T-cell (primary cell): ENCODE data around the gene TSPAN2. TPM values are rescaled to one million over a fixed set of nuclear protein-coding genes. Genes with fewer than 3 reads are reported as not detected.

Experiments used
- ATAC-seq, 4 experiments: fragments of 200-7000 bp in 3 of 4; fragments of 150-1000 bp in 1 of 4; cut with Tn5 transposase; replicated peaks in 1 of 4; 1 replicate in 3 of 4; 2 replicates in 1 of 4; pipeline ENCODE4 v1.10.0; 2021; ENCODE audit warnings: moderate library complexity in 3 of 4, mild to moderate bottlenecking in 2 of 4, moderate number of reproducible peaks in 1 of 4
- CTCF ChIA-PET, 2 donors: fragments of 300-600 bp; sonication (Branson Sonifier 250); formaldehyde crosslinking; loops; one replicate each; lab custom pipeline; 2022; ENCODE audit warnings: antibody characterized with exemption in 2 of 2; lab: Charles Lee
- POLR2A ChIA-PET, 2 donors: fragments of 300-600 bp; sonication (Branson Sonifier 250); formaldehyde crosslinking; loops; one replicate each; lab custom pipeline; 2022; ENCODE audit warnings: antibody characterized with exemption in 2 of 2; lab: Charles Lee
- DNase-seq, 35 experiments: peaks; one replicate each; pipeline versions ENCODE4 v3.0.0 to v3.0.0-alpha.2; 2013 to 2023
- H3K27ac ChIP-seq: one replicate; pipeline ENCODE4 v1.5.1; 2013; ENCODE audit warnings: low read length
- H3K27me3 ChIP-seq, 2 experiments: replicated peaks in 1 of 2; 1 replicate in 1 of 2; 2 replicates in 1 of 2; pipeline versions ENCODE4 v1.6.1 to v1.7.0; 2013; ENCODE audit warnings: low read length in 1 of 2, mixed read lengths in 1 of 2; ENCODE audit not compliant: control insufficient read depth in 2 of 2, insufficient read depth in 2 of 2; ENCODE audit errors: extremely low read depth in 1 of 2
- H3K36me3 ChIP-seq, 2 donors: 1 replicate in 1 of 2; 2 replicates in 1 of 2; pipeline versions ENCODE4 v1.6.1 to v1.7.0; 2013; ENCODE audit warnings: low read length in 1 of 2; ENCODE audit not compliant: control insufficient read depth in 2 of 2, insufficient read depth in 1 of 2; ENCODE audit errors: extremely low read depth in 1 of 2
- H3K4me1 ChIP-seq, 2 experiments: 1 replicate in 1 of 2; 2 replicates in 1 of 2; pipeline versions ENCODE4 v1.6.1 to v1.7.0; 2013; ENCODE audit warnings: low read length in 2 of 2, mixed read lengths in 1 of 2; ENCODE audit not compliant: insufficient read depth in 2 of 2, control insufficient read depth in 1 of 2; ENCODE audit errors: extremely low read depth in 1 of 2
- H3K4me3 ChIP-seq, 2 donors: 1 replicate in 1 of 2; 2 replicates in 1 of 2; pipeline versions ENCODE4 v1.5.1 to v1.7.0; 2013; ENCODE audit warnings: mild to moderate bottlenecking in 2 of 2, low read length in 1 of 2, moderate library complexity in 1 of 2; ENCODE audit not compliant: control insufficient read depth in 1 of 2; ENCODE audit errors: extremely low read depth in 1 of 2
- H3K9me3 ChIP-seq: 2 replicates; pipeline ENCODE4 v1.7.0; 2013
- H3K27ac Mint-ChIP-seq, 2 donors: one replicate each; pipeline ENCODE4 v1.8.0; 2020 to 2021; ENCODE audit warnings: mild to moderate bottlenecking in 2 of 2, mixed read lengths in 2 of 2
- H3K27me3 Mint-ChIP-seq, 2 donors: one replicate each; pipeline ENCODE4 v1.8.0; 2021 to 2022; ENCODE audit warnings: mixed read lengths in 2 of 2
- H3K36me3 Mint-ChIP-seq: one replicate; pipeline ENCODE4 v1.8.0; 2021; ENCODE audit warnings: mixed read lengths
- H3K4me1 Mint-ChIP-seq, 3 donors: one replicate each; pipeline ENCODE4 v1.8.0; 2020 to 2022; ENCODE audit warnings: mixed read lengths in 3 of 3, mild to moderate bottlenecking in 1 of 3
- H3K4me3 Mint-ChIP-seq, 3 donors: one replicate each; pipeline ENCODE4 v1.8.0; 2020 to 2022; ENCODE audit warnings: mild to moderate bottlenecking in 3 of 3, mixed read lengths in 3 of 3, moderate library complexity in 3 of 3
- H3K9me3 Mint-ChIP-seq, 3 donors: one replicate each; pipeline ENCODE4 v1.8.0; 2020 to 2022; ENCODE audit warnings: mixed read lengths in 3 of 3
- WGBS: methylation state at CpG from one replicate; pipeline ENCODE4 v1.1.5; 2013; ENCODE audit warnings: missing lambda C conversion rate; ENCODE audit not compliant: insufficient coverage; 5-methylcytosine and 5-hydroxymethylcytosine counted together
- total RNA-seq, 35 experiments: library from RNA in 6 of 35; stranded (reverse) in 6 of 35; fragments of 120-200 nt in 1 of 35; gene quantifications; one replicate each; pipeline versions ENCODE4 v1.2.1 to v1.2.4 and lab custom pipeline; 2013 to 2026

Gene TSPAN2
- total RNA-seq: 1 to 10 TPM; 2.1 to 8.7 (median 4.0) TPM
- total RNA-seq (2013): 11.8 TPM
- total RNA-seq (lab: John Stamatoyannopoulos, UW): 0.08 to 39.6 (median 6.7) reads per million in 29 experiments

DNA sequence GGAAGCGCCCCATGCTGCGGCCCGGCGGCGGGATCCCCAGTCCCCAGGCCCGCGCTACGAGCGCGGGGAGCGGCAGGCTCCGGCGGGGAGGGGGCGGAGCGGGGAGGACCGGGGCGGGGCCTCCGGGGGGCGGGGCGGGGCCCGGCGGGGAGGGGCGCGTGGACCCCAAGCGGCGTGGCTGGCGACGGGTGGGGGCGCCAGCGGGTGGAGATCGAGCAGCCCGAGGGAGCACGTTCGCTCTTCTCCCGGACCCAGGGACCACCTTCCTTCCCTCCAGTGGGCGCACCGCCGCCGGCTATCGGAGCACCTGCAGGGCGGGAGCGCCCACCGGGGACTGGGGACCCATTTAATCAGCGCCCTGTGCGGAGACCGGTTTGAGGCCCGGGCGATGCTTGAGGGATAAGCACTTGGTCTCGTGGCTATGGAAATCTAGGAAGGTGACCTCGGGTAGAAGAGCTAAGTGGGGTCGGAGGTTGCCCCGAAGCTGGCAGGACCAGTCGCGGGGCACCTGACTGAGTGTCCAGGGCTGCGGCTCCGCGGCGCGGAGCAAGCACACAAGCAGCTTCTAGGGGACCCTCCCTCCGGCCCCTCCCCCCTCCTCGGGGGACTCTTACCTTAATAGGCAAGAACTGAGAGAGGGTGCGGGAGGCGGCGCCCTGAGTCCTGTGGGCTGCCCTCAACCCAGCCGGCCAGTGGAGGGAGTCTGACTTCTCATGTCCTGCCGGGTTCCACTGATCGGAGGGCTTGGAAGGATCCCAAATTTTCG lies at the start of gene TSPAN2:
TSS of gene TSPAN2 (minus strand) at position 84 of the 766 bp plus-strand sequence. CDS start at position 13, 71 bp downstream.
- CTCF ChIA-PET: interaction anchor here in 1 of 2 donors (0.6 to 1.0 kb wide), 2 partner anchors 9 to 20 kb away, joined by 3 read pairs; no protein-coding TSS in a partner anchor
- WGBS: 2% methylated on average over 42 of the region's 68 CpGs
- peak within 1 kb of the TSS; percentile 77 to 83 (median 81) for H3K4me3 Mint-ChIP-seq
- peak; percentile 8 to 68 (median 49) for DNase-seq
- peaks cover 37 to 52% (median 42%) of the 10 kb centered on the region in 3 donors for H3K4me1 Mint-ChIP-seq
- Histone ChIP-seq H3K36me3 (no peaks in the 10 kb centered on the region), H3K9me3 (no peaks in the 10 kb centered on the region), H3K27ac (peak within 1 kb of the TSS; percentile 54), H3K27me3 (peaks cover 0 to 2% of the 10 kb centered on the region in 2 experiments), H3K4me1 (peaks cover 10 to 42% of the 10 kb centered on the region in 2 experiments), H3K4me3 (peak within 1 kb of the TSS; percentile 69 to 89)
- peaks cover 0 to 4% of the 10 kb centered on the region in 2 donors for H3K27me3 Mint-ChIP-seq
- POLR2A ChIA-PET: interaction anchor here in 1 of 2 donors (1.9 kb wide), 1 partner anchor 10 kb away, joined by 7 read pairs; no protein-coding TSS in a partner anchor
- ATAC-seq: peak; percentile 84 to 93 (median 88)
- peak within 1 kb of the TSS; percentile 17 to 71 for H3K27ac Mint-ChIP-seq
- no peaks in the 10 kb centered on the region for H3K36me3 Mint-ChIP-seq
- H3K9me3 Mint-ChIP-seq: no peaks in the 10 kb centered on the region

DNA sequence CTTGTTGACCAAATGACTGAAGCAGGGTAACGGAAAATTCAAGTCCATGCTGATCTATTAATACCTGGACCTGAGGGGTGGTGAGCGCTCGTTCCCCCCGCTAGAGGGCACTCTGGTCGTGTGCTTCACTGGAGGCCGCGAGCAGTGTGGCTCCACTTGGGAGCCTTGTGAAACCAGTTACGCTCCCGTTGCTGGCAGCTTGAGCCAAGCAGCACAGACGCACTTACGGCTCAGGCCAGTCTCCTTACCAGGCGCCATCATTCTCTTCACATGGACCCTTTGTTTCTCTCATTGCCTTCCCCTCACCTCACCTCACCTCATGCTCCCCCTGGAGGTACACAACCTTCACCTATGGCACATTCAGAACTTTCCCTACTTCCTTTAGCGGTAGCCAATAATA lies 49.7 kb upstream of the TSPAN2 start:
- ATAC-seq: peak; percentile 81 to 88 (median 86)
- CTCF ChIA-PET: interaction anchor here (0.5 to 2.7 kb wide), 5 partner anchors 10 to 881 kb away, joined by 4 to 10 read pairs (median 4); no protein-coding TSS in a partner anchor
- 4% methylated on average over 12 of the region's 13 CpGs for WGBS

DNA sequence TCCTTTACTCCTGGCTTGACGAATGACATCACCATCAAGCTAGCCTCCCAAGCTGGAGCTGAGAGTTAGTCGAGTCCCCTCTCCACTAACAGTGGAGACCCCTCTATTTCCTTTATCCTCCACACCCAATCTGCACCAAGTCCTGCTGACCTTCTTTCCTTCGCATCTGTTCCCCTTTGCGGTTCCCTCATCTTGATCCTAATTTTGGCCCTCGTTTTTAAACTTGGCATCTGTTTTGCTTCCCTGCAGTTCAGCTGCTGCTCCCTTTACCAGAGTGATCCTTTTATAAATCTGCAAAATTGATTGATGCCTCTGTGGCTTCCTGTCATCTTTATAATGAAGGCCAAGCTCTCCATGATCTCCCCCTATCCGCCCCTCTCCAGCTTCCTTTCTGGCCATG lies 49.0 kb upstream of the TSPAN2 start:
- Histone ChIP-seq H3K9me3 (no peaks in the 10 kb centered on the region), H3K36me3 (no peaks in the 10 kb centered on the region), H3K27ac (no peak overlapping the region), H3K4me3 (no peak overlapping the region), H3K27me3 (peaks cover 0 to 17% of the 10 kb centered on the region in 2 experiments), H3K4me1 (peaks cover 0 to 2% of the 10 kb centered on the region in 2 experiments)
- CTCF ChIA-PET: interaction anchor here (0.6 to 2.7 kb wide), 10 partner anchors 10 to 1317 kb away, joined by 3 to 10 read pairs (median 4); no protein-coding TSS in a partner anchor
- 58% methylated on average over 5 of the region's 6 CpGs for WGBS
- Mint-ChIP-seq H3K9me3 (no peaks in the 10 kb centered on the region), H3K4me1 (peaks cover 0 to 5% (median 4%) of the 10 kb centered on the region in 3 donors), H3K27me3 (peaks cover 22 to 36% of the 10 kb centered on the region in 2 donors), H3K27ac (no peak overlapping the region), H3K4me3 (no peak overlapping the region), H3K36me3 (no peaks in the 10 kb centered on the region)
- no peak for DNase-seq
- POLR2A ChIA-PET: no interaction called here
- no peak for ATAC-seq

More for the DNA sequence above, 49.7 kb upstream of the TSPAN2 start:
- Mint-ChIP-seq H3K27ac (no peak overlapping the region), H3K9me3 (no peaks in the 10 kb centered on the region), H3K4me3 (peak overlapping the region; percentile 9 to 55 (median 29)), H3K36me3 (no peaks in the 10 kb centered on the region), H3K4me1 (peaks cover 0 to 5% (median 4%) of the 10 kb centered on the region in 3 donors), H3K27me3 (peaks cover 22 to 37% of the 10 kb centered on the region in 2 donors)
- Histone ChIP-seq H3K9me3 (no peaks in the 10 kb centered on the region), H3K4me3 (peak overlapping the region in 1 of 2 donors; percentile 46), H3K36me3 (no peaks in the 10 kb centered on the region), H3K4me1 (peaks cover 0 to 2% of the 10 kb centered on the region in 2 experiments), H3K27me3 (peaks cover 0 to 17% of the 10 kb centered on the region in 2 experiments), H3K27ac (no peak overlapping the region)
- DNase-seq: peak; percentile 2 to 77 (median 46)
- POLR2A ChIA-PET: no interaction called here

DNA sequence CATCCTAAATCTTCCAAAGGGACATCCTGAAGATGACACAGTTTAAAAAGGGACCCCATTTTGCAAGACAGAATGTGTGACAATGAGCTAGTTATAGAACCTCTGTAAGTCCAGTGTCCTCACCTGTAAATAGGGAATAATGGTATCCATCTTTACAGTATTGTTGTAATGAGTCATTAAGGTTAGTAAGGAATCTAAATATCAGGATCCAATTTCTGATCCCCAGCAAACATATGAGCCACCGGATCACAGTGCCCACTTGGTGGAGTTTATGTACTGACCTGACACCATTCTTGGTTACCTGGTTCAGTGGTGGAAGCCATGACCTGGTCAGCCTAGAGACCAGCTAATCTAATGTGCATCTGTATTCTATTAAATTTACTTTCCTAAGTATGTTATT lies 47.9 kb upstream of the TSPAN2 start:
- Mint-ChIP-seq H3K27ac (no peak overlapping the region), H3K4me3 (no peak overlapping the region), H3K9me3 (no peaks in the 10 kb centered on the region), H3K27me3 (peaks cover 19 to 30% of the 10 kb centered on the region in 2 donors), H3K4me1 (peaks cover 0 to 5% (median 4%) of the 10 kb centered on the region in 3 donors), H3K36me3 (no peaks in the 10 kb centered on the region)
- WGBS: 100% methylated on average over 1 of the region's 1 CpG
- ChIA-PET CTCF (interaction anchor here (0.7 to 2.7 kb wide), 9 partner anchors 9 to 702 kb away, joined by 3 to 10 read pairs (median 4); no protein-coding TSS in a partner anchor), POLR2A (no interaction called here)
- DNase-seq (no peak), ATAC-seq (no peak)
- Histone ChIP-seq H3K9me3 (no peaks in the 10 kb centered on the region), H3K27ac (no peak overlapping the region), H3K27me3 (peaks cover 0 to 17% of the 10 kb centered on the region in 2 experiments), H3K4me1 (peaks cover 0 to 2% of the 10 kb centered on the region in 2 experiments), H3K36me3 (no peaks in the 10 kb centered on the region), H3K4me3 (no peak overlapping the region)

GRCh38 chr1:115136706-115137105 lies 47.4 kb upstream of the TSPAN2 start:
- Mint-ChIP-seq H3K9me3 (no peaks in the 10 kb centered on the region), H3K27ac (no peak overlapping the region), H3K4me3 (no peak overlapping the region), H3K36me3 (no peaks in the 10 kb centered on the region), H3K4me1 (peaks cover 0 to 5% (median 4%) of the 10 kb centered on the region in 3 donors), H3K27me3 (peaks cover 19 to 30% of the 10 kb centered on the region in 2 donors)
- Histone ChIP-seq H3K36me3 (no peaks in the 10 kb centered on the region), H3K27ac (no peak overlapping the region), H3K4me1 (peaks cover 0 to 2% of the 10 kb centered on the region in 2 experiments), H3K4me3 (no peak overlapping the region), H3K9me3 (no peaks in the 10 kb centered on the region), H3K27me3 (peaks cover 0 to 17% of the 10 kb centered on the region in 2 experiments)
- no peak for ATAC-seq
- ChIA-PET CTCF (interaction anchor here in 1 of 2 donors (0.7 to 2.7 kb wide), 2 partner anchors 11 to 462 kb away, joined by 6 to 10 read pairs; no protein-coding TSS in a partner anchor), POLR2A (no interaction called here)
- no peak for DNase-seq

DNA sequence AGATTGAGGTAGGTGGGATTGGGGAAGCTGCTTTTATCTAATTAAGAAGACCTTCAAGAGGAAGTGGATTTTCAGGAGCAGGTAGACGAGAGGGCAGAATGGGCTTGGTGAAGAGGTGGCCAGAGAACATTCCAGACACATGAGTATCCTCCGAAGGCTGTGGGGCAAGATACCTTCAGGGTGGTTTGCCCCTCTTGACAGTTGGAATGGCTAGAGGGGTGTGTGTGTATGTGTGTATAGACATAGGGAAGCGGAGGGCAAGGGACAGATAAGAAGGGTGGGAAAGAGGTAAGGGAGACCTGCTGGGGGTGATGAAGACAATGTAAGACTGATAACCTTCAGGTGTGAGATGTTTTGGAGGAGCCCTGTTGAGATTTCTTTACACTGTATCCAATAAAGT lies 46.8 kb upstream of the TSPAN2 start:
- peaks cover 0 to 5% (median 4%) of the 10 kb centered on the region in 3 donors for H3K4me1 Mint-ChIP-seq

More for the DNA sequence above, 46.8 kb upstream of the TSPAN2 start:
- Histone ChIP-seq H3K4me3 (no peak overlapping the region), H3K4me1 (peaks cover 0 to 2% of the 10 kb centered on the region in 2 experiments), H3K9me3 (no peaks in the 10 kb centered on the region), H3K27me3 (peaks cover 0 to 17% of the 10 kb centered on the region in 2 experiments), H3K36me3 (no peaks in the 10 kb centered on the region), H3K27ac (no peak overlapping the region)
- H3K9me3 Mint-ChIP-seq: no peaks in the 10 kb centered on the region
- H3K36me3 Mint-ChIP-seq: no peaks in the 10 kb centered on the region
- ChIA-PET CTCF (no interaction called here), POLR2A (no interaction called here)
- H3K27me3 Mint-ChIP-seq: peaks cover 19 to 28% of the 10 kb centered on the region in 2 donors
- no peak overlapping the region for H3K4me3 Mint-ChIP-seq
- ATAC-seq (no peak), DNase-seq (no peak)
- WGBS: 86% methylated on average over 2 of the region's 3 CpGs
- H3K27ac Mint-ChIP-seq: no peak overlapping the region
